HEK293T (cell line): ENCODE data around the gene GPR141.

ENCODE experiments used
- BHLHE40 ChIP-seq: fragments of 450-650 bp; IDR thresholded peaks from 2 replicates; pipeline ENCODE4 v1.6.1; 2016; ENCODE audit warnings: mild to moderate bottlenecking, moderate library complexity, borderline replicate concordance
- PKNOX1 ChIP-seq: fragments of 450-650 bp; IDR thresholded peaks from 2 replicates; pipeline ENCODE4 v1.6.1; 2016
- TARDBP ChIP-seq: fragments of 450-650 bp; IDR thresholded peaks from 2 replicates; pipeline ENCODE4 v1.6.1; 2016

DNA sequence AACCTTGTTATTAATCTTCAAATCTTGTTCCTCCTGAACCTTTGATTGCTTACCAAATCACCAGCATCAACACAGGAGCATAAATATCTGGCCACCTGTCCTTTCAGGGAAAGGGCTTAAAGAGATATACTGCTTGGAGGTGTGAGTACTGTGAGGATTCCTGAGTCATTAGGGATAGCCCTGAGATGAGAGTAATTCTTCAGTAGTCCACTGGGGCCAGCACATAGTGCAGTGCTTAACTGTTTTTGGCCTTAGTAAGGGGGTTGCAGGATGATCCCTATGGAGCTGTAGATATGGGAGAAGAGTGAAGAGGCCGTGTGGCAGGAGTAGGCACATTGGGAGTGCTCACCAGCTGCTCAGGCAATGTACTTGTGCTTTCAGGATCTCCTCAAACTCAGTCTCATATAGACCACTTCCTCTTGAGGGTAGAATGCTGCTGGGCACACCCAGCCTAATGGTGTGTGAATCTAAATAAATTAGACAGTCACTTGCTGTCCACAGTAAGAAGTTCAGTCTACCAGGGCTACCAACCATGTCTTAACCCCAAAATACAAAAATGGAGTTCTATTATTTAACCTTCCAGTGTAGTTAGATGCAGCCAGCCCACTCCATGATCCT is 26.5 kb upstream of the GPR141 start:
- TF ChIP-seq TARDBP (no peak), BHLHE40 (no peak), PKNOX1 (no peak)
